ENCODE results near the gene BEST1.

- TF ChIP-seq TEAD4 (IDR thresholded peaks at IDR 0.05) (no peak), TAF1 (IDR thresholded peaks at IDR 0.05; ENCODE audit: low read depth) (no peak), ZBTB7A (IDR thresholded peaks at IDR 0.05; ENCODE audit: low read depth) (no peak), RAD21 (IDR thresholded peaks at IDR 0.05; ENCODE audit: low read depth) (no peak), YY1 (IDR thresholded peaks at IDR 0.05; ENCODE audit: low read depth) (no peak), MAX (IDR thresholded peaks at IDR 0.05) (no peak), CEBPB (IDR thresholded peaks at IDR 0.05) (no peak), NFIC (IDR thresholded peaks at IDR 0.05) (no peak), TCF12 (IDR thresholded peaks at IDR 0.05; ENCODE audit: low read depth) (no peak), EP300 (IDR thresholded peaks at IDR 0.05; ENCODE audit: borderline replicate concordance) (no peak), CREB1 (IDR thresholded peaks at IDR 0.05; ENCODE audit: low read depth) (no peak), EGR1 (IDR thresholded peaks at IDR 0.05) (no peak), REST (IDR thresholded peaks at IDR 0.05; ENCODE audit: low read depth) (no peak)
Measured at GRCh38 chr11:61922539-61922938, 27.6 kb upstream of the BEST1 start.
